ENCODE measurements around the gene PKNOX2.

PKNOX2 gene

GRCh38 chr11:125390946-125391345, 226.4 kb downstream of the PKNOX2 start:
- no peak for DNase-seq

- DNase-seq = no peak
These were observed 228.8 kb downstream of the PKNOX2 start for GRCh38 chr11:125393331-125393730.

GRCh38 chr11:125394296-125394695, 229.7 kb downstream of the PKNOX2 start:
- DNase-seq = no peak

- no peak for DNase-seq
These were observed 232.9 kb downstream of the PKNOX2 start for GRCh38 chr11:125397421-125397820.

GRCh38 chr11:125398475-125398874, 233.9 kb downstream of the PKNOX2 start:
- no peak for DNase-seq

- no peak for DNase-seq
These were observed 234.6 kb downstream of the PKNOX2 start for GRCh38 chr11:125398994-125399640.

- DNase-seq = no peak
These were observed 235.4 kb downstream of the PKNOX2 start for GRCh38 chr11:125399945-125400344.

GRCh38 chr11:125401235-125401634, 236.7 kb downstream of the PKNOX2 start:
- no peak for DNase-seq

GRCh38 chr11:125401746-125402145, 237.2 kb downstream of the PKNOX2 start:
- DNase-seq = no peak

GRCh38 chr11:125402435-125402834, 237.9 kb downstream of the PKNOX2 start:
- DNase-seq = no peak

GRCh38 chr11:125404157-125404810, 239.7 kb downstream of the PKNOX2 start:
- no peak for DNase-seq

GRCh38 chr11:125404811-125405790, 240.6 kb downstream of the PKNOX2 start:
- DNase-seq = no peak

- DNase-seq = no peak
These were observed 242.5 kb downstream of the PKNOX2 start for GRCh38 chr11:125407046-125407445.

GRCh38 chr11:125408311-125408711, 243.8 kb downstream of the PKNOX2 start:
- DNase-seq = no peak

GRCh38 chr11:125410091-125410490, 245.5 kb downstream of the PKNOX2 start:
- DNase-seq = no peak

GRCh38 chr11:125412177-125412496, 247.6 kb downstream of the PKNOX2 start:
- DNase-seq = no peak

GRCh38 chr11:125412509-125412908, 248.0 kb downstream of the PKNOX2 start:
- DNase-seq = no peak

- DNase-seq = no peak
These were observed 248.7 kb downstream of the PKNOX2 start for GRCh38 chr11:125413226-125413625.

- no peak for DNase-seq
These were observed 249.6 kb downstream of the PKNOX2 start for GRCh38 chr11:125414121-125414520.

GRCh38 chr11:125416981-125417935, 252.7 kb downstream of the PKNOX2 start:
- DNase-seq = no peak

- no peak for DNase-seq
These were observed 253.8 kb downstream of the PKNOX2 start for GRCh38 chr11:125418396-125418795.

- DNase-seq = no peak
These were observed 258.1 kb downstream of the PKNOX2 start for GRCh38 chr11:125422681-125423080.

Data from NCI-H510A treated with DMSO at 0.1 percent for 48 hours (cell line).